ENCODE measurements around the gene SCGN. TPM values are rescaled to one million over a fixed set of nuclear protein-coding genes. Genes with fewer than 3 reads are reported as not detected.

The SCGN gene
- total RNA-seq, 1 donor from 2014 or later, result not detected

DNA sequence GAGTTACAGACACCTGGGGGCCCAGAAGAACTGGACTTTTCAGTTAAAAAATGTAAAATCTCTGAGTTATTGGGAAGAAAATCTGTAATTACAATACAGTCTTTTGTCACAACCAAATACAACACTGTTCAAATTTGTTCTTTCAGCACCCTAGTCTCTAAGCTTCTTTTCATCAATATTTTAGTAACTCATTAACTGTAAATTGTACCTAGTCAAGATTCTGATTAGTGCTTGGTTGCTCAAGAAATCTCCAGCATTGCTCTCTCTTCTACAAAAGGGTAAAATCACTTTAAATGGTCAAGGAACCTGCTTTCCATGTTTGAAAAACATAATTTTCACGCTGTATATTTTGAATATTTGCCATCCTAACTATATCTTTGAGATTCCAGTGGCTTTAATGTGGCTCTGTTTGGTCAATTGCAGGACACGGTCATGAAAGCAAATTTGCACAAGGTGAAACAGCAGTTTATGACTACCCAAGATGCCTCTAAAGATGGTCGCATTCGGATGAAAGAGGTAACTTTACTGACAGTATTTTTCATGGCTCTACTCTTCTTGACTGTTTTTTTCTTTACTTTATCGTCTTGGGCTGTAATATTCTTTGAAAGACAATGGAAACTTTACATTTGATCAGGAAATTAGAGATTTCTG is 9.2 kb downstream of the SCGN start:
- DNase-seq (ENCODE audit: low read depth), result no peak
- H3K4me3 ChIP-seq (ENCODE audit: low read depth, low read length), result no peak overlapping the region
- TF ChIP-seq, protein P1, sequence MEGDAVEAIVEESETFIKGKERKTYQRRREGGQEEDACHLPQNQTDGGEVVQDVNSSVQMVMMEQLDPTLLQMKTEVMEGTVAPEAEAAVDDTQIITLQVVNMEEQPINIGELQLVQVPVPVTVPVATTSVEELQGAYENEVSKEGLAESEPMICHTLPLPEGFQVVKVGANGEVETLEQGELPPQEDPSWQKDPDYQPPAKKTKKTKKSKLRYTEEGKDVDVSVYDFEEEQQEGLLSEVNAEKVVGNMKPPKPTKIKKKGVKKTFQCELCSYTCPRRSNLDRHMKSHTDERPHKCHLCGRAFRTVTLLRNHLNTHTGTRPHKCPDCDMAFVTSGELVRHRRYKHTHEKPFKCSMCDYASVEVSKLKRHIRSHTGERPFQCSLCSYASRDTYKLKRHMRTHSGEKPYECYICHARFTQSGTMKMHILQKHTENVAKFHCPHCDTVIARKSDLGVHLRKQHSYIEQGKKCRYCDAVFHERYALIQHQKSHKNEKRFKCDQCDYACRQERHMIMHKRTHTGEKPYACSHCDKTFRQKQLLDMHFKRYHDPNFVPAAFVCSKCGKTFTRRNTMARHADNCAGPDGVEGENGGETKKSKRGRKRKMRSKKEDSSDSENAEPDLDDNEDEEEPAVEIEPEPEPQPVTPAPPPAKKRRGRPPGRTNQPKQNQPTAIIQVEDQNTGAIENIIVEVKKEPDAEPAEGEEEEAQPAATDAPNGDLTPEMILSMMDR (conservative IDR thresholded peaks at IDR 0.05; ENCODE audit: low read depth, low read length), result no peak

DNA sequence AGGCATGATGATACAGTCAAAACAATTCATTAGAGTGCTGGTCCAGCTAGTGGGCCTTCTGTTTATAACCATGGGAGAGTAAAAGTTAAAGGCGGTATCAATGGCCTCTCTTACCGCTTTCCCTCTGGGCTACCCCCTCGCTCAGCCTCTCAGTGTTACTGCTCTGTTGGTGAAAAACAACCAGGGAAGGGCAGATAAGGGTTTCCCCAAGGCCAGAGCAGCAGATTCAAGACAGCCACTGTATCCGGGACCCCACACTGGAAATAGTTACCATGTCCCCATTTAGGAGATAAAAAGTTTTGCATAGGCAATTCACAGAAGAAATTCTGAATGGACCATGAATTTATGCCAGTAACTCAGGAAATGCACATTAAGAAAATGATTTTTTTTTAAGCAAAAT is 13.4 kb downstream of the SCGN start:
- H3K4me3 ChIP-seq (ENCODE audit: low read depth, low read length), result no peak overlapping the region
- TF ChIP-seq, protein P1 (conservative IDR thresholded peaks at IDR 0.05; ENCODE audit: low read depth, low read length), result no peak
- DNase-seq (ENCODE audit: low read depth), result no peak

DNA sequence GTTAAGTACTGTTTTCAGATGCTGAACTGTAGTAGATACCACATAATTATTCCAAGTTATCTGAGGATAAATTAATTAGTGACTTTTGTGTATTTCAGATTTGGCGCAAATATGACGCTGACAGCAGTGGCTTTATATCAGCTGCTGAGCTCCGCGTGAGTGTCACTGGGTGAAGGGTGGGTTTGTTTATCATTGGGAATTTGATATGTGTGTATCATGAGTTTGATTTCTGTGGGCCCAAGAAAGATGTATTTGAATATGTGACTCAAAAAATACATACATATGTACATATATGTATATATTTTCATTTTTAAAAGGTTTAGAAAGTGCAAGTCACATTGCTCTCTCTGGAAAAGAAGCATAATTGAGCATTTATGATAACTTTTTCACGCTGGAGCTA is 17.4 kb downstream of the SCGN start:
- H3K4me3 ChIP-seq (ENCODE audit: low read depth, low read length), result no peak overlapping the region
- TF ChIP-seq, protein P1 (conservative IDR thresholded peaks at IDR 0.05; ENCODE audit: low read depth, low read length), result no peak
- no peak for DNase-seq (ENCODE audit: low read depth)

DNA sequence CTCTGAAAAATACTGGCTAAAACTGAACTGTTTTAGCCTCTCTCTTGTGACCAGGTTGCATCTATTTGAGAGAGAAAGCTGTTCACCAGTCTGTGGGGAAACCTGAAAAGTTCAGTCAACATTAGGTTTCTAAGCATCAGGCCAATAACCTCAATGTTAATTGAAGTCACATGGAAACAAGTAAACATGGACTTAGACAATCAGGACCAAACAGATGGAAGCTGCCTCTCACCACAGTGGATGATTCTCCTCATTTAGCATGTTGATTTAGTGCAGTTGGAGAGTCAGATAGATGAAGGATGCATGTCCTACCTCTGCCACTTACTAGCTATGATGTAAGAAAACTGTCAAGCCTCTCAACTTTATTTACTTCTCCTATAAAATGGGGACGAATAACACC is 18.2 kb downstream of the SCGN start:
- no peak overlapping the region for H3K4me3 ChIP-seq (ENCODE audit: low read depth, low read length)
- DNase-seq (ENCODE audit: low read depth), result no peak
- TF ChIP-seq, protein P1 (conservative IDR thresholded peaks at IDR 0.05; ENCODE audit: low read depth, low read length), result no peak

DNA sequence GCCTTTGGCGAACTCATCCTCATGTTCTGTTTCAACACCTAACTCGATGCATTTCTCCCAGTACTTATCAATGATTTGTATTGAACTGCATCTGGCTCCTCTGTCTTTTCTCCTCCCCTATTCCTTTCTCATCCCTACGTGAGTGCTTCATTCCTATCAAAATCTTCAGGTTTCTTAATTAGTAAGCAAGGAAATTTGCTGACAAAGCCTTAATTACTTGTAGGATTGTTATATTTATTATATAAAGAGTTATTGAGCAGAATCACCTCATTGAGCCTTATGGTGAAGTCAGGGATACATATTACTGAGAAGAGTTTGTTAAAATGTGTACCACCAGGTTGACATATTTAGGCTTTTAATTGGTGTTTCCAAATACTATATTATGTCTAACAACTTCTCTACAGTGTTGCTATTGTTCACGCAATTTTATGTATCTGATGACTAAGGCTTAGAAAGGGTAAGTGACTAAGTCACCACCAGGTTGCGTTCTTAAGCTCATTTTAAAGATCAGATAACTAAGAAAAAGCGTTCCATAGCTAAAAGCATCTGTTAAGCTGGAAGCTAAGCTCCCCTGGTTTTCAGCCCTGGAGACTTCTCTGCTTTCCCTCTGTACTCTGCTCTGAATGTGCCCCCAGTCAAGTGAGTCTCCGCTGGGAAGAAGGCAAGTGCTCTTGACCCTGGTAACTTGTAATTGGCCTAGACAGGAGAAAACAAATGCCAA is 18.9 kb downstream of the SCGN start:
- no peak for DNase-seq (ENCODE audit: low read depth)
- no peak overlapping the region for H3K4me3 ChIP-seq (ENCODE audit: low read depth, low read length)
- TF ChIP-seq, protein P1 (conservative IDR thresholded peaks at IDR 0.05; ENCODE audit: low read depth, low read length), result no peak

DNA sequence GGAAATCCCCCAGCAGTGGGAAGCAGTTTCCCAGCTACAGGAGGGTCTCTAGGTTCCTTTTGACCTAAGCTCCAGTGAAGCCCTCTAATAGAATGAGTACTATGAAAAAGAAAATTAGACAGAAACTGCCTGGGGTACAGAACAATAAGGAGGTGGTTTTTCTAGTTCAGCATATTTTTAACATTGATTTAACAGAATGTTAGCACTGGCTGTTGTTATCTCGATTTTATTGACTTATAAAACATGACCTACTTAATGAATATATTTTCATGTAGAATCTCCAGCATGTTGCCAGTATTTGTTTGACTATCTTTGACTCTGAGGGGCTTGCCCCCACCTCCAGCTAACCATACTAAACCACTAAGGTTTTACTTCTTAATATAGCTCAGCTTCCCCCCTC is 19.6 kb downstream of the SCGN start:
- TF ChIP-seq, protein P1 (conservative IDR thresholded peaks at IDR 0.05; ENCODE audit: low read depth, low read length), result no peak
- no peak overlapping the region for H3K4me3 ChIP-seq (ENCODE audit: low read depth, low read length)

DNA sequence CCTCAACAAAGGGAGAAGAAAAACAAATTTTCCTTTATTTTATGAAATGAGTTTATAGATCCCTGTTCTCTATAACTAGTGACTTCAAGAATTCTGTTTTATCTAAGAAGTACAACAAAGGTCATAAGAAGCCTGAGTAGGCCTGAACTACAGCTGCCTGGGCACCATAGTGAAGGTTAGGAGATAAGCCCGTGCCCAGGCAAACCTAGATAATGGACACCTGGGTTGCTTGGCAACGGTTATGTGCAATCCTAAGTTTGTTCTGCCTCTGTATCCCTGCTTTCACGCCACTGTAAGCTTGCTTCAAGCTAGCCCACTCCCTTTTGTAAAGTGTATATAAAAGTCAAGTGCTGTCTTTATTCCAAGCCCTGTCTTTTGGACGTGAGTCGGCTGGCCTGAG is 23.2 kb downstream of the SCGN start:
- DNase-seq (ENCODE audit: low read depth), result no peak
- TF ChIP-seq, protein P1 (conservative IDR thresholded peaks at IDR 0.05; ENCODE audit: low read depth, low read length), result no peak

More for the DNA sequence above, 19.6 kb downstream of the SCGN start:
- DNase-seq (ENCODE audit: low read depth), result no peak

More for the DNA sequence above, 23.2 kb downstream of the SCGN start:
- no peak overlapping the region for H3K4me3 ChIP-seq (ENCODE audit: low read depth, low read length)
